HCT116 (cell line): ENCODE results near the gene PAX6. TPM values are rescaled to one million over a fixed set of nuclear protein-coding genes. Genes with fewer than 3 reads are reported as not detected.

Source experiments
- ATAC-seq: fragments of 200-7000 bp; cut with Tn5 transposase; 2 replicates; pipeline ENCODE4 v1.9.1; 2020; ENCODE audit warnings: mild to moderate bottlenecking, moderate library complexity
- BruUV-seq: library from RNA; stranded (reverse); fragments of 400-500 nt; replicated peaks from 2 replicates; lab custom pipeline; 2021; lab: Mats Ljungman, UMichigan
- CTCF ChIA-PET: fragments of 300-600 bp; sonication (Branson Sonifier 250); formaldehyde crosslinking; loops from one replicate; lab custom pipeline; 2021; ENCODE audit warnings: antibody characterized with exemption; lab: Charles Lee
- POLR2A ChIA-PET: fragments of 300-600, 350-600 bp; sonication (Branson Sonifier 250); formaldehyde crosslinking; loops from one replicate; lab custom pipeline; 2021; ENCODE audit warnings: antibody characterized with exemption; lab: Charles Lee
- RAD21 ChIA-PET, 2 experiments: fragments of 300-600 bp; sonication (Branson Sonifier 250); formaldehyde crosslinking; loops; one replicate each; lab custom pipeline; 2023; ENCODE audit warnings: low total read pairs in 2 of 2; ENCODE audit not compliant: uncharacterized antibody in 2 of 2, unreplicated experiment in 2 of 2, low non-redundant PET in 1 of 2; lab: Charles Lee
- DNase-seq: peaks from one replicate; pipeline ENCODE4 v3.0.0-alpha.2; 2010; ENCODE audit warnings: low read depth, low spot score
- H2AFZ ChIP-seq: fragments of 200-600 bp; shearing (Covaris generic), sonication (generic); 2 replicates; pipeline ENCODE4 v1.6.1; 2017; ENCODE audit warnings: low read depth, mixed run types, mixed read lengths, antibody characterized with exemption, low read length; ENCODE audit not compliant: poor library complexity, severe bottlenecking
- H3K27ac ChIP-seq: 2 replicates; pipeline ENCODE4 v1.5.1; 2012; ENCODE audit warnings: low read depth, low read length
- H3K27me3 ChIP-seq: fragments of 200-600 bp; sonication (generic); 2 replicates; pipeline ENCODE4 v1.6.1; 2016; ENCODE audit warnings: mixed run types, low read length, mixed read lengths; ENCODE audit not compliant: insufficient read depth
- H3K36me3 ChIP-seq, 2 experiments: fragments of 200-500 bp in 1 of 2; fragments of 200-600 bp in 1 of 2; sonication (Bioruptor generic) in 1 of 2; sonication (generic) in 1 of 2; 2 replicates each; pipeline versions ENCODE4 v1.5.1 to v1.6.1; 2014 to 2016; ENCODE audit warnings: low read length in 2 of 2, inconsistent platforms in 1 of 2, mixed read lengths in 1 of 2, mixed run types in 1 of 2; ENCODE audit not compliant: insufficient read depth in 2 of 2, control insufficient read depth in 1 of 2
- H3K4me1 ChIP-seq, 2 experiments: fragments of 200-600 bp in 1 of 2; sonication (generic) in 1 of 2; 2 replicates each; pipeline versions ENCODE4 v1.5.1 to v1.6.1; 2012 to 2017; ENCODE audit warnings: low read length in 2 of 2, inconsistent platforms in 1 of 2, mild to moderate bottlenecking in 1 of 2, mixed read lengths in 1 of 2, mixed run types in 1 of 2, moderate library complexity in 1 of 2; ENCODE audit not compliant: insufficient read depth in 2 of 2, control insufficient read depth in 1 of 2
- H3K4me2 ChIP-seq: fragments of 200-600 bp; sonication (generic); 2 replicates; pipeline ENCODE4 v1.6.1; 2017; ENCODE audit warnings: mixed run types, low read length, mixed read lengths
- H3K4me3 ChIP-seq, 2 experiments: fragments of 200-600 bp in 1 of 2; sonication (generic) in 1 of 2; replicated peaks in 1 of 2; 2 replicates each; pipeline ENCODE4 v1.5.1; 2011 to 2016; ENCODE audit warnings: low read length in 2 of 2, control low read depth in 1 of 2, low read depth in 1 of 2, mild to moderate bottlenecking in 1 of 2, mixed read lengths in 1 of 2, mixed run types in 1 of 2
- H3K79me2 ChIP-seq: fragments of 200-600 bp; sonication (generic); 2 replicates; pipeline ENCODE4 v1.6.1; 2017; ENCODE audit warnings: mild to moderate bottlenecking, mixed run types, low read length, moderate library complexity, mixed read lengths; ENCODE audit not compliant: insufficient read depth
- H3K9ac ChIP-seq: fragments of 200-600 bp; sonication (generic); 2 replicates; pipeline ENCODE4 v1.6.1; 2016; ENCODE audit warnings: low read length, mixed read lengths
- H3K9me2 ChIP-seq: fragments of 200-600 bp; sonication (generic), shearing (Covaris generic); 2 replicates; pipeline ENCODE4 v1.6.1; 2017; ENCODE audit warnings: mixed run types, mild to moderate bottlenecking, moderate library complexity; ENCODE audit not compliant: insufficient read depth
- H3K9me3 ChIP-seq, 2 experiments: fragments of 200-500 bp in 1 of 2; fragments of 200-600 bp in 1 of 2; sonication (Bioruptor generic) in 1 of 2; sonication (generic) in 1 of 2; 2 replicates each; pipeline ENCODE4 v1.6.1; 2014 to 2017; ENCODE audit warnings: low read length in 2 of 2, mixed read lengths in 2 of 2, inconsistent platforms in 1 of 2, low read depth in 1 of 2, mild to moderate bottlenecking in 1 of 2, mixed run types in 1 of 2, moderate library complexity in 1 of 2; ENCODE audit not compliant: control insufficient read depth in 1 of 2, insufficient read depth in 1 of 2
- H4K20me1 ChIP-seq: fragments of 200-600 bp; sonication (generic), shearing (Covaris generic); 2 replicates; pipeline ENCODE4 v1.6.1; 2017; ENCODE audit warnings: mixed run types, mild to moderate bottlenecking, moderate library complexity; ENCODE audit not compliant: insufficient read depth
- CEBPB ChIP-seq: IDR thresholded peaks from 2 replicates; pipeline ENCODE4 v1.6.1; 2012; ENCODE audit warnings: low read depth
- CTCF ChIP-seq, 3 experiments: fragments of 200-600 bp in 1 of 3; sonication (generic) in 1 of 3; IDR thresholded peaks in 2 of 3; conservative IDR thresholded peaks in 1 of 3; 2 replicates each; pipeline ENCODE4 v1.5.1; 2012 to 2017; ENCODE audit warnings: low read depth in 2 of 3, low read length in 2 of 3, antibody characterized with exemption in 1 of 3, borderline replicate concordance in 1 of 3, control low read depth in 1 of 3, mild to moderate bottlenecking in 1 of 3, mixed read lengths in 1 of 3, mixed run types in 1 of 3, moderate library complexity in 1 of 3; ENCODE audit not compliant: insufficient read depth in 1 of 3
- SIN3A ChIP-seq: IDR thresholded peaks from 2 replicates; pipeline ENCODE4 v1.6.1; 2012; ENCODE audit warnings: low read depth
- ZFX ChIP-seq: fragments of 450-650 bp; IDR thresholded peaks from 2 replicates; pipeline ENCODE4 v1.6.1; 2017
- intact Hi-C: fragments of 100-400 bp; cut with micrococcal nuclease; formaldehyde crosslinking; loops from 2 replicates; pipeline ENCODE4 v1.10.0; 2022
- total RNA-seq: library from RNA; stranded (reverse); gene quantifications from one replicate; pipeline ENCODE4 v1.2.1, GENCODE V29; 2021; ENCODE audit not compliant: unreplicated experiment

PAX6 gene
- total RNA-seq, 1 experiment from 2014 or later: 5.3 TPM

- TF ChIP-seq ZFX (no peak), CEBPB (no peak), SIN3A (no peak), CTCF (IDR thresholded peaks at IDR 0.05 in 2 of 3, conservative IDR thresholded peaks at IDR 0.05 in 1 of 3; ENCODE audit: borderline replicate concordance in 1 of 3, insufficient read depth in 1 of 3, low read depth in 2 of 3, low read length in 2 of 3) (no peak)
Measured at GRCh38 chr11:31802990-31803812, 7.9 kb downstream of the PAX6 start (continued).

- CTCF ChIA-PET: no interaction called here
- H3K9me3 ChIP-seq: no peaks in the 10 kb centered on the region
- no peak for DNase-seq
- H3K36me3 ChIP-seq: no peaks in the 10 kb centered on the region; a peak in 1 of 4 replicates
- no peaks in the 10 kb centered on the region for H4K20me1 ChIP-seq
- intact Hi-C loops: no loop called here
- H3K9ac ChIP-seq: no peak overlapping the region
- H3K4me1 ChIP-seq: no peaks in the 10 kb centered on the region
- no peak overlapping the region for H3K27ac ChIP-seq
- H3K4me2 ChIP-seq: no peak overlapping the region
- H3K27me3 ChIP-seq: no peaks in the 10 kb centered on the region
- RAD21 ChIA-PET: no interaction called here
- ATAC-seq: no peak
- POLR2A ChIA-PET: no interaction called here
- BruUV-seq: no TSS peak
- no peaks in the 10 kb centered on the region for H3K79me2 ChIP-seq
- no peaks in the 10 kb centered on the region for H3K9me2 ChIP-seq
- no peak overlapping the region for H2AFZ ChIP-seq
- TF ChIP-seq CTCF (IDR thresholded peaks at IDR 0.05 in 2 of 3, conservative IDR thresholded peaks at IDR 0.05 in 1 of 3; ENCODE audit: borderline replicate concordance in 1 of 3, insufficient read depth in 1 of 3, low read depth in 2 of 3, low read length in 2 of 3): no peak
- no peak overlapping the region for H3K4me3 ChIP-seq
Measured at GRCh38 chr11:31802609-31802989, 8.5 kb downstream of the PAX6 start.
